Fibroblast of lung (primary cell): ENCODE results near the gene BOLA2B. TPM values are rescaled to one million over a fixed set of nuclear protein-coding genes. Genes with fewer than 3 reads are reported as not detected.

ENCODE experiments used
- DNase-seq, 2 donors: peaks; one replicate each; pipeline versions ENCODE4 v3.0.0 to v3.0.0-alpha.2; 2010; ENCODE audit warnings: low read depth in 2 of 2
- H2AFZ ChIP-seq: 2 replicates; pipeline ENCODE4 v1.5.1; 2012; ENCODE audit warnings: low read length, control low read depth, inconsistent platforms
- H3K27ac ChIP-seq: 2 replicates; pipeline ENCODE4 v1.5.1; 2011; ENCODE audit warnings: low read length, control low read depth; ENCODE audit not compliant: insufficient read depth
- H3K27me3 ChIP-seq: 2 replicates; pipeline ENCODE4 v1.5.1; 2011; ENCODE audit warnings: mild to moderate bottlenecking, low read length; ENCODE audit not compliant: control insufficient read depth, insufficient read depth
- H3K36me3 ChIP-seq: 2 replicates; pipeline ENCODE4 v1.5.1; 2011; ENCODE audit warnings: low read length; ENCODE audit not compliant: control insufficient read depth, insufficient read depth
- H3K4me1 ChIP-seq: 2 replicates; pipeline ENCODE4 v1.5.1; 2011; ENCODE audit warnings: low read length; ENCODE audit not compliant: control insufficient read depth, insufficient read depth; ENCODE audit errors: extremely low read depth
- H3K4me2 ChIP-seq: 2 replicates; pipeline ENCODE4 v1.5.1; 2011; ENCODE audit warnings: low read length, control low read depth; ENCODE audit not compliant: insufficient read depth; ENCODE audit errors: extremely low read depth
- H3K4me3 ChIP-seq, 4 experiments: fragments of 200-600 bp in 1 of 4; sonication (generic) in 1 of 4; replicated peaks in 1 of 4; 2 replicates each; pipeline ENCODE4 v1.5.1; 2011 to 2016; ENCODE audit warnings: low read length in 4 of 4, low read depth in 3 of 4, mild to moderate bottlenecking in 3 of 4, control low read depth in 2 of 4, inconsistent platforms in 1 of 4, mixed read lengths in 1 of 4; ENCODE audit not compliant: insufficient read depth in 1 of 4; ENCODE audit errors: control extremely low read depth in 1 of 4
- H3K79me2 ChIP-seq: 2 replicates; pipeline ENCODE4 v1.5.1; 2012; ENCODE audit warnings: mild to moderate bottlenecking, low read length, inconsistent platforms; ENCODE audit not compliant: control insufficient read depth, insufficient read depth
- H3K9ac ChIP-seq: 2 replicates; pipeline ENCODE4 v1.5.1; 2011; ENCODE audit warnings: mild to moderate bottlenecking, low read length, control low read depth; ENCODE audit not compliant: insufficient read depth
- H3K9me3 ChIP-seq: 2 replicates; pipeline ENCODE4 v1.5.1; 2012; ENCODE audit warnings: low read depth, low read length; ENCODE audit not compliant: control insufficient read depth, insufficient read depth
- H4K20me1 ChIP-seq: 2 replicates; pipeline ENCODE4 v1.5.1; 2011; ENCODE audit warnings: low read length; ENCODE audit not compliant: control insufficient read depth, insufficient read depth; ENCODE audit errors: extremely low read depth
- EZH2 ChIP-seq: IDR thresholded peaks from 2 replicates; pipeline ENCODE4 v1.5.1; 2012; ENCODE audit warnings: low read length, control low read depth, mild to moderate bottlenecking; ENCODE audit errors: missing control alignments
- polyA plus RNA-seq, 2 donors: library from polyadenylated mRNA; depleted of rRNA in 1 of 2; stranded (reverse) in 1 of 2; unstranded in 1 of 2; fragments of >200 nt; gene quantifications; 2 replicates each; pipeline ENCODE4 v1.2.1, GENCODE V29; 2011 to 2012; ENCODE audit warnings: missing spikeins in 1 of 2
- total RNA-seq: library from RNA; depleted of rRNA; stranded (reverse); fragments of >200 nt; gene quantifications from 2 replicates; pipeline ENCODE4 v1.2.1, GENCODE V29; 2014
- TF ChIP-seq, protein P1 (sequence below), 2 donors: IDR thresholded peaks in 1 of 2; conservative IDR thresholded peaks in 1 of 2; 1 replicate in 1 of 2; 2 replicates in 1 of 2; pipeline ENCODE4 v1.5.1; 2011 to 2012; ENCODE audit warnings: low read length in 2 of 2, control low read depth in 1 of 2, inconsistent platforms in 1 of 2, low read depth in 1 of 2, mild to moderate bottlenecking in 1 of 2

BOLA2B gene
- total and polyA plus RNA-seq, 2 donors (not counting 1 experiment from before 2014, with no cell fraction given), result 12.6 to 47.4 TPM

DNA sequence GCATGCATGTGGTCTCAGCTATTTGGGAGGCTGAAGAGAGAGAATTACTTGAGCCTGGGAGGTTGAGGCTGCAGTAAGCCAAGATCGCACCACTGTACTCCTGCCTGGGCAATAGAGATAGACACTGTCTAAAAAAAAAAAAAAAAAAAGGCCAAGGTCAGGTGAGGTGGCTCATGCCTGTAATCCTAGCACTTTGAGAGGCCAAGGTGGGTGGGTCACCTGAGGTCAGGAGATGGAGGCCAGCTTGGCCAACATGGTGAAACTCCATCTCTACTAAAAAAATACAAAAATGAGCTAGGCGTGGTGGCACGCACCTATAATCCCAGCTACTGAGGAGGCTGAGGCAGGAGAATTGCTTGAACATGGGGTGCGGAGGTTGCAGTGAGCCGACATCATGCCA lies 38.3 kb downstream of the BOLA2B start:
- Histone ChIP-seq H3K4me3 (no peak overlapping the region), H3K36me3 (no peaks in the 10 kb centered on the region), H3K4me2 (no peak overlapping the region), H3K9me3 (no peaks in the 10 kb centered on the region), H3K27ac (no peak overlapping the region), H3K9ac (no peak overlapping the region), H3K27me3 (no peaks in the 10 kb centered on the region), H3K4me1 (no peaks in the 10 kb centered on the region), H2AFZ (no peak overlapping the region), H3K79me2 (no peaks in the 10 kb centered on the region), H4K20me1 (no peaks in the 10 kb centered on the region)
- TF ChIP-seq, protein P1, sequence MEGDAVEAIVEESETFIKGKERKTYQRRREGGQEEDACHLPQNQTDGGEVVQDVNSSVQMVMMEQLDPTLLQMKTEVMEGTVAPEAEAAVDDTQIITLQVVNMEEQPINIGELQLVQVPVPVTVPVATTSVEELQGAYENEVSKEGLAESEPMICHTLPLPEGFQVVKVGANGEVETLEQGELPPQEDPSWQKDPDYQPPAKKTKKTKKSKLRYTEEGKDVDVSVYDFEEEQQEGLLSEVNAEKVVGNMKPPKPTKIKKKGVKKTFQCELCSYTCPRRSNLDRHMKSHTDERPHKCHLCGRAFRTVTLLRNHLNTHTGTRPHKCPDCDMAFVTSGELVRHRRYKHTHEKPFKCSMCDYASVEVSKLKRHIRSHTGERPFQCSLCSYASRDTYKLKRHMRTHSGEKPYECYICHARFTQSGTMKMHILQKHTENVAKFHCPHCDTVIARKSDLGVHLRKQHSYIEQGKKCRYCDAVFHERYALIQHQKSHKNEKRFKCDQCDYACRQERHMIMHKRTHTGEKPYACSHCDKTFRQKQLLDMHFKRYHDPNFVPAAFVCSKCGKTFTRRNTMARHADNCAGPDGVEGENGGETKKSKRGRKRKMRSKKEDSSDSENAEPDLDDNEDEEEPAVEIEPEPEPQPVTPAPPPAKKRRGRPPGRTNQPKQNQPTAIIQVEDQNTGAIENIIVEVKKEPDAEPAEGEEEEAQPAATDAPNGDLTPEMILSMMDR (conservative IDR thresholded peaks at IDR 0.05 in 1 of 2, IDR thresholded peaks at IDR 0.05 in 1 of 2; ENCODE audit: low read depth in 1 of 2, low read length in 2 of 2), result no peak
- no peak for TF ChIP-seq EZH2
- no peak for DNase-seq

DNA sequence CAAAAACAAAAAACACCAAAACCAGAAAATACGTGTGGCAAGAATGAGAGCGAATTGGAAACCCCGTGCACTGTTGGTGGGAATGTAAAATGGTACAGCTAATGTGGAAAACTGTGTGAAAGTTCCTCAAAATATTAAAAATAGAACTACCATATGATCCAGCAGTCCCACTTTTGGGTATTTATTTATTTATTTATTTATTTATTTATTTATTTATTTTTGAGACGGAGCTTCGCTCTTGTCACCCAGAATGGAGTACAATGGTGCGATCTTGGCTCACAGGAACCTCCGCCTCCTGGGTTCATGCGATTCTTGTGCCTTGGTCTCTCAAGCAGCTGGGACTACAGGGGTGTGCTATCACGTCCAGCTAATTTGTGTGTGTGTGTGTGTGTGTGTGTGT lies 40.9 kb downstream of the BOLA2B start:
- no peak overlapping the region for H3K4me2 ChIP-seq
- H4K20me1 ChIP-seq, result no peaks in the 10 kb centered on the region
- H3K4me3 ChIP-seq, result no peak overlapping the region
- H3K9me3 ChIP-seq, result no peaks in the 10 kb centered on the region
- H3K27me3 ChIP-seq, result no peaks in the 10 kb centered on the region
- H3K27ac ChIP-seq, result no peak overlapping the region
- no peak overlapping the region for H3K9ac ChIP-seq
- TF ChIP-seq, protein P1 (conservative IDR thresholded peaks at IDR 0.05 in 1 of 2, IDR thresholded peaks at IDR 0.05 in 1 of 2; ENCODE audit: low read depth in 1 of 2, low read length in 2 of 2), result no peak
- no peak for TF ChIP-seq EZH2
- no peaks in the 10 kb centered on the region for H3K4me1 ChIP-seq
- no peak for DNase-seq
- H3K36me3 ChIP-seq, result no peaks in the 10 kb centered on the region
- H2AFZ ChIP-seq, result no peak overlapping the region
- H3K79me2 ChIP-seq, result no peaks in the 10 kb centered on the region

DNA sequence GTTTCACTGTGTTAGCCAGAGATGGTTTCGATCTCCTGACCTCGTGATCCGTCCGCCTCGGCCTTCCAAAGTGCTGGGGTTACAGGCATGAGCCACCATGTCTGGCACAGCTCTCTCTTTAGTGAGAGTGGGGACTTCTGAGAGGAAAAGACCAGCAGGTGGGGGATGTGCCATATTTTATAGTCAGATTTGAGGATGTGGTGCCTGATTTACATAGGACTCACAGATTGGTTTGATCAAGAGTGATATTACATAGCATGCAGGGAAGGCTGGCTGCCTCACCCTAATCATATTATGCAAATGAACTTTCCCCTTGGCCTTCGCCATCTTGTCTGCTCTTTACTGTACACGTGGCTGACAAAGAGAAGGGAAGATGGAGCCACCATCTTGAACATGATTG lies 42.4 kb downstream of the BOLA2B start:
- Histone ChIP-seq H3K4me1 (no peaks in the 10 kb centered on the region), H3K4me3 (no peak overlapping the region), H2AFZ (no peak overlapping the region), H3K9me3 (no peaks in the 10 kb centered on the region), H3K36me3 (no peaks in the 10 kb centered on the region), H3K79me2 (no peaks in the 10 kb centered on the region), H3K4me2 (no peak overlapping the region), H4K20me1 (no peaks in the 10 kb centered on the region), H3K27me3 (no peaks in the 10 kb centered on the region), H3K27ac (no peak overlapping the region), H3K9ac (no peak overlapping the region)
- TF ChIP-seq, protein P1 (conservative IDR thresholded peaks at IDR 0.05 in 1 of 2, IDR thresholded peaks at IDR 0.05 in 1 of 2; ENCODE audit: low read depth in 1 of 2, low read length in 2 of 2), result no peak
- no peak for TF ChIP-seq EZH2
- DNase-seq, result no peak
